ENCODE results near the gene CHRD.
"Not testable (repeated sequence)": the region's sequence is repeated elsewhere in the genome, so short reads cannot be mapped to it uniquely, and the experiment has no call there.

The CHRD gene

GRCh38 chr3:184430940-184431339 lies 51.1 kb downstream of the CHRD start:
- no peak for TF ChIP-seq CTCF (IDR thresholded peaks at IDR 0.05; ENCODE audit: borderline replicate concordance, control extremely low read depth, extremely low read depth, insufficient read depth, missing control alignments)
- in situ Hi-C loops (cut with MboI; ENCODE audit: low sequenced_read_pairs, unreplicated experiment), result no loop called here
- no peak for DNase-seq (ENCODE audit: low spot score)

- DNase-seq (ENCODE audit: low spot score); in situ Hi-C loops (cut with MboI; ENCODE audit: low sequenced_read_pairs, unreplicated experiment): not testable (repeated sequence)
Measured at GRCh38 chr3:184433178-184433577, 53.3 kb downstream of the CHRD start.

- in situ Hi-C loops (cut with MboI; ENCODE audit: low sequenced_read_pairs, unreplicated experiment), result no loop called here
- no peak for DNase-seq (ENCODE audit: low spot score)
- no peak for TF ChIP-seq CTCF (IDR thresholded peaks at IDR 0.05; ENCODE audit: borderline replicate concordance, control extremely low read depth, extremely low read depth, insufficient read depth, missing control alignments)
Measured at GRCh38 chr3:184439096-184439495, 59.2 kb downstream of the CHRD start.
